Muscle layer of colon (tissue), 2 donors: Measurements from ENCODE around the gene DTX2.
"Not testable (repeated sequence)": the region's sequence is repeated elsewhere in the genome, so short reads cannot be mapped to it uniquely, and the experiment has no call there.

ENCODE experiments used
- H3K27ac ChIP-seq: one replicate; pipeline ENCODE4 v1.7.0; 2013; ENCODE audit warnings: low read depth, mild to moderate bottlenecking, low read length, moderate library complexity
- H3K27me3 ChIP-seq, 2 donors: one replicate each; pipeline ENCODE4 v1.7.0; 2013; ENCODE audit warnings: low read length in 2 of 2, mild to moderate bottlenecking in 2 of 2; ENCODE audit not compliant: insufficient read depth in 2 of 2, control insufficient read depth in 1 of 2
- H3K36me3 ChIP-seq: one replicate; pipeline ENCODE4 v1.7.0; 2013; ENCODE audit warnings: mild to moderate bottlenecking, low read length; ENCODE audit not compliant: insufficient read depth
- H3K4me1 ChIP-seq: one replicate; pipeline ENCODE4 v1.7.0; 2013; ENCODE audit warnings: mild to moderate bottlenecking, low read length; ENCODE audit not compliant: insufficient read depth
- H3K4me3 ChIP-seq, 2 donors: one replicate each; pipeline ENCODE4 v1.7.0; 2013; ENCODE audit warnings: low read length in 2 of 2, low read depth in 1 of 2, mild to moderate bottlenecking in 1 of 2, moderate library complexity in 1 of 2
- H3K9ac ChIP-seq: one replicate; pipeline ENCODE4 v1.7.0; 2013; ENCODE audit warnings: low read length
- H3K9me3 ChIP-seq: one replicate; pipeline ENCODE4 v1.7.0; 2013; ENCODE audit warnings: mild to moderate bottlenecking, low read length
- donor health status: abdominal sarcoma.
- donor health status: Adenocarcinoma of cecum.

DTX2 gene

DNA sequence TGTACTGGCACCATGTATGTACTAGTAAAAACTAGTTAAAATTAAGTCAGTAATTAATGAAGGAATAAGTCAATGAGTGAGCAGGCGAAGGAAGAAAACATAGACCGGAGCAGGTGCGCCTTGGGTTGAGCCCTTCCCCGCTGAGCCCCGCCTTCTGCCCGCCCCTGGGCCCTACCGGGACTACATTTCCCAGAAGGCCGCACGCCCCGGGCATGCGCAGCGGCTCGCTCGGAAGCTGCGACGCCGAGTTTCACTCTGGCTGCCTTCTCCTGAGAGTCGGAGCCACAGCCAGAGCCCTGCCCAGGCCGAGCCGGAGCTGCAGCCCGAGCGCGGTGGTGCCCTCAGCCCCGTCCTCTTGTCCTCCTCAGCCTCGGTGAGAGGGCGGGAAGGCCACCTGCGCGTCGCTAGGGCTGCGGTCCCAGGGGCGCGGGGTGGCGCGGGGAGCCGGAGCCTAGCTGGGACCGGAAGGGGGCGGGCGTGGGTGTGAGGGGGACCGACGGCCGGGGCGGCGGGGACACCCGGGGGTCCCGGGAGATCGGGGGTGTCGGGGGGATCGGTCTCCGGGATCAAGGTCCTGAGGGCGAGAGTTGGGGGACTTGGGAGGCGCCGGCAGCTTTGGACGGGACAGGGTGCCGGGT, at the start of gene DTX2:
Gene DTX2 (plus strand): TSS at position 246 of the 638 bp plus-strand sequence. CDS start 18,801 bp downstream, outside the sequence.
- H3K4me3 ChIP-seq = peak within 1 kb of the TSS in 1 of 2 donors; percentile 32
- H3K27me3 ChIP-seq, H3K9me3 ChIP-seq, H3K4me1 ChIP-seq, H3K9ac ChIP-seq, H3K27ac ChIP-seq, H3K36me3 ChIP-seq: not testable (repeated sequence)

DNA sequence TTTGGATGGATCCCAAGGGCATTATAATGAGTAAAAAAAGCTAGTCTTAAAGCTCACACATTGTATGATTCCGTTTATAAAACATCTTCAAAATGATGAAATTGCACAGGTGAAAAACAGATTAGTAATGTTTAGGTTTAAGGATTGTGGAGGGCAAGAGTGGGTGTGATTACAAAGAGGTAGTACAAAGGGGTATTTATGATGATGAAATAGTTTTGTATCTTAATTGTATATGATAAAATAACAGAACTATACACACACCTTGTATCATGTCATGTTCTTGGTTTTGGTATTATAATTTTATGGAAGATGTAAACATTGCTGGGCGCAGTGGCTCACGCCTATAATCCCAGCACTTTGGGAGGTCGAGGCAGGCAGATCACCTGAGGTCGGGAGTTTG, 49.3 kb upstream of the DTX2 start:
- no peaks in the 10 kb centered on the region for H3K4me1 ChIP-seq
- no peak overlapping the region for H3K9ac ChIP-seq
- no peak overlapping the region for H3K27ac ChIP-seq
- no peak overlapping the region for H3K4me3 ChIP-seq
- no peaks in the 10 kb centered on the region for H3K9me3 ChIP-seq
- no peaks in the 10 kb centered on the region for H3K27me3 ChIP-seq
- H3K36me3 ChIP-seq = no peaks in the 10 kb centered on the region

DNA sequence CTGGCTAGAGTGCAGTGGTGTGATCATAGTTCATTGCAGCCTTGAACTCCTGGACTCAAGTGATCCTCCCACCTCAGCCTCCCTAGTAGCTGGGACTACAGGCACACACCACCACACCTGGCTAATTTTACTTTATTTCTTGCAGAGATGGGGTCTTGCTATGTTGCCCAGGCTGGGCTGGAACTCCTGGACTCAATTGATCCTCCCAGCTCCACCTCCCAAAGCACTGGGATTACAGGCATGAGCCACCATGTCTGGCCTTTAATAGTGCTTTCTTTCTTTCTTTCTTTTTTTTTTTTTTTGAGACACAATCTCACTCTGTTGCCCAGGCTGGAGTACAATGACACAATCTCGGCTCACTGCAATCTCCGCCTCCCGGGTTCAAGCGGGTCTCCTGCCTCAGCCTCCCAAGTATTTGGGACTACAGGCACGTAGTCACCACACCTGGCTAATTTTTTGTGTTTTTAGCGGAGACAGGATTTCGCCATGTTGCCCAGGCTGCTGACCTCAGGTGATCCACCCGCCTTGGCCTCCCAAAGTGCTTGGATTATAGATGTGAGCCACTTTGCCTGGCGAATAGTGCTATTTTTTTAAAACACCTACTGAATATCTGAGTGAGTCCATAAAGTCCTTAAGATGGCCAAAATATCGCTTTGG, 43.7 kb upstream of the DTX2 start:
- H3K4me1 ChIP-seq = not testable (repeated sequence)

DNA sequence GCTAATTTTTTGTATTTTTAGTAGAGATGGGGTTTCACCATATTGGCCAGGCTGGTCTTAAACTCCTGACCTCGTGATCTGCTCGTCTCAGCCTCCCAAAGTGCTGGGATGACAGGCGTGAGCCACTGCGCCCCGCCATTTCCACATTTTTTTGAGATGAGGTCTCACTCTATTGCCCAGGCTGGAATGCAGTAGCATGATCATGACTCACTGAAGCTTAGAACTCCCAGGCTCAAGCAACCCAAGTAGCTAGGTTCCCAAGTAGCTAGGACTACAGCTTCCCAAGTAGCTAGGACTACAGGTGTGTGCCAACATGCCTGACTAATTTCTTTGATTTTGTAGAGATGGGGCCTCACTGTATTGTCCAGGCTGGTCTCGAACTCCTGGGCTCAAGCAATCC, 40.4 kb upstream of the DTX2 start:
- not testable (repeated sequence) for H3K36me3 ChIP-seq, H3K27ac ChIP-seq, H3K27me3 ChIP-seq, H3K9ac ChIP-seq, H3K9me3 ChIP-seq, H3K4me1 ChIP-seq, H3K4me3 ChIP-seq

More for the DNA sequence above, 43.7 kb upstream of the DTX2 start:
- H3K9ac ChIP-seq, H3K9me3 ChIP-seq, H3K36me3 ChIP-seq, H3K27ac ChIP-seq, H3K27me3 ChIP-seq, H3K4me3 ChIP-seq: not testable (repeated sequence)

DNA sequence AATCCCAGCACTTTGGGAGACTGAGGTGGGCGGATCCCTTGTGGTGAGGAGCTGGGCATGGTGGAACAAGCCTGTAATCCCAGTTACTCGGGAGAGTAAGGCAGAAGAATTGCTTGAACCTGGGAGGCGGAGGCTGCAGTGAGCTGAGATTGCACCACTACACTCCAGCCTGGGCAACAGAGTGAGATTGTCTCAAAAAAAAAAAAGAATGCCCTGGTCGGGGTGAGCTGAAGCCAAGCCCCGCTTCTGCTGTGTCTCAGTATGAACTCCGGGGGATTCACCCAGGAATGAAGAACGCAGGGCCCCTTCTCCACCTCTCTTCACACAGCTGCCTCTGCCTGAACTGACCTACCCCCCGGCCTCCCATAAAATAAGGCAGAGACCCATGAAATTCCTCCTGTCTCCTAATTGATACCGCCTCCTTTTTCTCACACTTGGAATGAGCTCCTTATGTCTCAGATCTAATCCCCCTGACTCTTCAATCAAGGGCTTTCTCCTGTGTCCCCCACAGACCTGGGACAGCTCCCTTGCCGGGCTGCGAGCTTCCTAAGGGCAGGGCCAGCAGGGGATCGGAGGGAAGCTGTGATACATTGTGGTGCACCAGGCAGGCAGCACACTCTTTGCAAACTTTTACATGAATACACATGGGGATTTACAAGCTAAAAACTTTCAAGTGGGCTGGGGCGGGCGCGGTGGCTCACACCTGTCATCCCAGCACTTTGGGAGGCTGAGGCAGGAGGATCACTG, 37.7 kb upstream of the DTX2 start:
- H3K27me3 ChIP-seq = peaks cover 0 to 8% of the 10 kb centered on the region in 2 donors
- no peaks in the 10 kb centered on the region for H3K9me3 ChIP-seq
- no peaks in the 10 kb centered on the region for H3K4me1 ChIP-seq
- H3K9ac ChIP-seq = no peak overlapping the region
- no peak overlapping the region for H3K4me3 ChIP-seq
- no peak overlapping the region for H3K27ac ChIP-seq
- H3K36me3 ChIP-seq = no peaks in the 10 kb centered on the region

DNA sequence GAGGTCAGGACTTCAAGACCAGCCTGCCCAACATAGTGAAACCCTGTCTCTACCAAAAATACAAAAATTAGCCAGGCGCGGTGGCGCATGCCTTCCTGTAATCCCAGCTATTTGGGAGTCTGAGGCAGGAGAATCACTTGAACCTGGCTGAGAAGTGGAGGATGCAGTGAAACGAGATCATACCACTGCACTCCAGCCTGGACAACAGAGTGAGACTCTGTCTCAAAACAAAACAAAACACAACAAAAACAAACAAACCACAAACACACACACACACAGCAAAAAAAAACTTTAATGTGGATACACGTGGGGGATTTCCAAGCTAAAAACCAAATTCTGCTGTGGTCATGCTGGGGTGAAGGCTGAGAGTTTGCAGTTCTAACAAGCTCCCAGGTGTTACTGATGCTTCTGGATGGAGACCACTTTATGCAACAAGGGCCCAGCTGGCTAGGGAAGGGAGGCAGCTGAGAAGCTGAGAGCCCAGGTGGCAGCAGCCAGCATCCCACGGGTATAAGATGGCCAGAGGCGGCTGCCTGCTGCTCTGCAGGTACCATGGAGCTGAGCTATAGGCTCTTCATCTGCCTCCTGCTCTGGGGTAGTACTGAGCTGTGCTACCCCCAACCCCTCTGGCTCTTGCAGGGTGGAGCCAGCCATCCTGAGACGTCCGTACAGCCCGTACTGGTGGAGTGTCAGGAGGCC, 36.9 kb upstream of the DTX2 start, which contains the start of gene ZP3:
Gene ZP3 (plus strand): TSS at position 538 of the 699 bp plus-strand sequence. CDS start 15 bp downstream, at position 553.
- H3K36me3 ChIP-seq = no peaks in the 10 kb centered on the region
- H3K9ac ChIP-seq = no peak within 1 kb of the TSS
- H3K4me1 ChIP-seq = no peaks in the 10 kb centered on the region
- H3K4me3 ChIP-seq = no peak within 1 kb of the TSS
- H3K27ac ChIP-seq = no peak within 1 kb of the TSS
- H3K27me3 ChIP-seq = peaks cover 0 to 8% of the 10 kb centered on the region in 2 donors
- no peaks in the 10 kb centered on the region for H3K9me3 ChIP-seq

DNA sequence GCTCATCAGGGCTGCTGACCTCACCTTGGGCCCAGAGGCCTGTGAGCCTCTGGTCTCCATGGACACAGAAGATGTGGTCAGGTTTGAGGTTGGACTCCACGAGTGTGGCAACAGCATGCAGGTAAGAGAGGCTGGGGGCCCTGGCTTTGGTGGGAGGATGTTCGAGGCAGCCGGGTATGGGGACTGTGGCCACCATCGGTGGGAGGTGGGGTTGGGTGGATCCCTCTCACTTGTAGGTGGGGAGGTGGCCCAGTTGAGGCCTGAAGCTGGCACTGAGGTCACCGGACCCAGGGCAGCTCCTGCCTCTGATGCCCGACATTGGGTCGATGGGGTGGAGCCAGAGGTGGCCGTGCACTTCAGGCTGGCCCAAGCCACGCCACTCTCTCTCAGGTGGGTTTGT, 36.4 kb upstream of the DTX2 start:
- Histone ChIP-seq H3K27me3 (peaks cover 0 to 8% of the 10 kb centered on the region in 2 donors), H3K9ac (no peak overlapping the region), H3K4me3 (no peak overlapping the region), H3K9me3 (no peaks in the 10 kb centered on the region), H3K4me1 (no peaks in the 10 kb centered on the region), H3K36me3 (no peaks in the 10 kb centered on the region), H3K27ac (no peak overlapping the region)

DNA sequence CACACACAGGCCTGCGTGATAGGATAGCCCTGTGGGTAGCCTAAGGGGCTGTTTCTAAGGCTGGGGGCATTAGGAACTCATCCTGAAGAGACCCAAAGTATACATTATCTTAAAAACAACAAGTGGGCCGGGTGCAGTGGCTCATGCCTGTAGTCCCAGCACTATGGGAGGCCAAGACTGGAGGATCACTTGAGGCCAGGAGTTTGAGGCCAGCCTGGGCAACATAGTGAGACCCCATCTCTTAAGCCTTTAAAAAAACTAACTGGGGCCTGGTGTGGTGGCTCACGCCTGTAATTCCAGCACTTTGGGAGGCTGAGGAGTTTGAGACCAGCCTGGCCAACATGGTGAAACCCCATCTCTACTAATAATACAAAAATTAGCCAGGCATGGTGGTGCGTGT, 36.0 kb upstream of the DTX2 start:
- not testable (repeated sequence) for H3K27ac ChIP-seq, H3K9ac ChIP-seq, H3K36me3 ChIP-seq, H3K4me3 ChIP-seq, H3K9me3 ChIP-seq, H3K4me1 ChIP-seq, H3K27me3 ChIP-seq

DNA sequence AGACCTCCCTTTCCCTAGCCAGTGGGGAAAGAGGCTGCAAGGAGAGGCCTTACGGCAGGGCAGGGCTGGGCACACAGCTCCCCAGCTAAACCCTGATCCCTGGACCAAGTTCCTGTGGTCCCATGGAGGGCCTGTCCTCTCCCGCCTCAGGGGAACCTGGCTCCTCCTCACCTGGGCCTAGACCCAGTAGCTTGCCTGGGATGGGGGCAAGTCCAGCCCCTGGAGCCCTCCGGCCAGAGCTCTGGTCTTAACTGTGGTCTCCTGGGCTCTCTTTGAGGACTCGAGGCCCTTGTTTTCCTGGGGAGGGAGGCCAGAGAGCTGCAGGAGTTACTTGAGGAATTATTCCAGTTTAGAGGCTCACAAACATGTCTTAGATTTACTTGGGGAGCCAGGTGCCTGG, 35.3 kb upstream of the DTX2 start:
- no peak overlapping the region for H3K27ac ChIP-seq
- no peak overlapping the region for H3K4me3 ChIP-seq
- H3K27me3 ChIP-seq = peaks cover 0 to 8% of the 10 kb centered on the region in 2 donors
- H3K9me3 ChIP-seq = no peaks in the 10 kb centered on the region
- no peaks in the 10 kb centered on the region for H3K36me3 ChIP-seq
- no peak overlapping the region for H3K9ac ChIP-seq
- H3K4me1 ChIP-seq = no peaks in the 10 kb centered on the region

DNA sequence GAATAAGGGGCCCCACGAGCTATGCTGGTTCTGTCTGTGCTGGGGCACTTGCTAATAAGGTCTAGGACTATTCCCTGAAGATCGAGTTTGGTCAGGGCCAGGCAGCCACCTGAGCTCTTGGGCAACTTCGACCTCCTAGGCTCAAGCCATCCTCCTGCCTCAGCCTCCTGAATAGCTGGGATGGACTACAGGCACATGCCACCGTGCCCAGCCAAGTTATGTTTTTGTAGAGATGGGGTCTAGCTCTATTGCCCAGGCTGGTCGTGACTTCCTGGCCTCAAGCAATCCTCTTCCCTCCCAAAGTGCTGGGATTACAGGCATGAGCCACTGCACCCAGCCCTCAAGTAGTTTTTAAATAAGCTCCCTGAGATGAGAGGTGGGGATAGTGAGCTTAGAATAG, 33.9 kb upstream of the DTX2 start:
- H3K9me3 ChIP-seq = no peaks in the 10 kb centered on the region
- no peak overlapping the region for H3K9ac ChIP-seq
- H3K4me1 ChIP-seq = no peaks in the 10 kb centered on the region
- no peaks in the 10 kb centered on the region for H3K36me3 ChIP-seq
- peaks cover 0 to 8% of the 10 kb centered on the region in 2 donors for H3K27me3 ChIP-seq
- no peak overlapping the region for H3K27ac ChIP-seq
- H3K4me3 ChIP-seq = no peak overlapping the region

DNA sequence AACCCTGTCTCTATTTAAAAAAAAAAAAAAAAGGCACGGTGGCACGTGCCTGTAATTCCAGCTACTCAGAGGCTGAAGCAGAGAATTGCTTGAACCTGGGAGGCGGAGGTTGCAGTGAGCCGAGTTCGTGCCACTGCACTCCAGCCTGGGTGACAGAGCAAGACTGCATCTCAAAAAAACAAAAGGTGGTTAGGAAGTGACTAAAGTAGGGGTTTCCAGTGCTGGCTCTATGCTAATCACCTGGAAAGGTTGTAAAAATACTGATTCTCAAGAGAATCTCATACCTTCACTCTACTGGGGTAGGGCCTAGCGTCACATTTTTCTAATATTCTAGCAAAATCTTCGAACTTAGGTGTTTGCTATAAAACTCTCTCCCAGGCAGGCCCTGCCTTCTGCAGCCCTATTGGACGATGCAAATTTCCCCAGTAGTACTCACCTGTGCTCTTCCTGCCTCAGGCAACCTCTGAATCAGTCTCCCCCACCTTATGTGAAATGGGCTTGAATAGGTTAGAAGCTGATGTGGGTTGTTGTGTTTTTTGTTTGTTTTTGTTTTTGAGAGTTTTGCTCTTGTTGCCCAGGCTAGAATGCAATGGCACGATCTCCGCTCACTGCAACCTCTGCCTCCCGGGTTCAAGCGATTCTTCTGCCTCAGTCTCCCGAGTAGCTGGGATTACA, 33.2 kb upstream of the DTX2 start:
- H3K9ac ChIP-seq = no peak overlapping the region
- no peaks in the 10 kb centered on the region for H3K36me3 ChIP-seq
- H3K9me3 ChIP-seq = no peaks in the 10 kb centered on the region
- H3K4me1 ChIP-seq = no peaks in the 10 kb centered on the region
- H3K4me3 ChIP-seq = no peak overlapping the region
- H3K27me3 ChIP-seq = peaks cover 0 to 8% of the 10 kb centered on the region in 2 donors
- no peak overlapping the region for H3K27ac ChIP-seq
